ENCODE data around the gene MIGA2.
"Not testable (repeated sequence)": the region's sequence is repeated elsewhere in the genome, so short reads cannot be mapped to it uniquely, and the experiment has no call there.

The MIGA2 gene

GRCh38 chr9:129023036-129023907 lies 13.2 kb upstream of the MIGA2 start:
- no peak overlapping the region for H3K4me3 Mint-ChIP-seq
- no peaks in the 10 kb centered on the region for H3K27me3 Mint-ChIP-seq (ENCODE audit: low read depth)
- H3K36me3 Mint-ChIP-seq (ENCODE audit: low read depth): peaks cover 8% of the 10 kb centered on the region
- no peaks in the 10 kb centered on the region for H3K9me3 Mint-ChIP-seq
- peaks cover 29% of the 10 kb centered on the region for H3K4me1 Mint-ChIP-seq (ENCODE audit: low read depth)
- peak overlapping the region; percentile 42 for H3K27ac Mint-ChIP-seq
- DNase-seq (ENCODE audit: low spot score): no peak

GRCh38 chr9:129023908-129024233 lies 12.6 kb upstream of the MIGA2 start:
- no peak overlapping the region for H3K27ac Mint-ChIP-seq
- no peaks in the 10 kb centered on the region for H3K9me3 Mint-ChIP-seq
- peaks cover 29% of the 10 kb centered on the region for H3K4me1 Mint-ChIP-seq (ENCODE audit: low read depth)
- H3K4me3 Mint-ChIP-seq: no peak overlapping the region
- H3K27me3 Mint-ChIP-seq (ENCODE audit: low read depth): no peaks in the 10 kb centered on the region
- no peak for DNase-seq (ENCODE audit: low spot score)
- H3K36me3 Mint-ChIP-seq (ENCODE audit: low read depth): peaks cover 7% of the 10 kb centered on the region

DNA sequence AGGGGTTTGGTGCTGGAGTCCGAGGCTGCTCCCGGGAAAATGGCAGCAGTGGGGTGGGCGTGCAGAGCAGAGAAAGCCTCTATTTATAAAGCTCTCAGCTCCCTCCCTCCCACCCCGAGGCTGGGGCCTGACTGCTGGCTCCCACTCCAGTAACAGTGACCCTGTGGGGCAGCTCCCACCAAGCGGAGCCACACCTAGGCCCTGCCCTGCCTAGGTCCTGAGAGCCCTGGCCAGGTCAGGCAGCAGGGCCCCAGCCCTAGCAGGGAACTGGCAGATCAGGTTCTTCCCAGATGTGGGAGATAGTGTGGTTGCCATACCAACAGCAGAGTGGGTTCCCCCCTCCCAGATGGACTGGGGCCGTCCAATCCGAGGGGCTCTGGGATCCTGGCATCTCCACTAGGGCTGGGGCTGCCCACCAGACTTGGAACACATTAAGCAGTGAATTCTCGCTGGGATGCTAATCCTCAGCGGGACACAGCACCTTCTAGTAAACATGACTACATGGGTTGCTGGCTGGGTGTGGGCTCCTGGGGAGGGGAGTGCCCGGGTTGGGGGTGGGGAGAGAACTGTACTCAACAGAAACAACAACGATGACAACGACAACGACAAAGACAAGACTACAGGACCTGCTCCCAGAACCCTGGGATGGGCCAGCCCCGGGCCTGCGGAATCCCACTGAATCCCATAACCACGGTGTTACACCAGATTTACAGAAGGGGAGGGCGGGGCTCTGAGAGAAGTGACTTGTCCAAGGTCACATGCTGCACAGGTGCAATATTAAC lies 9.8 kb upstream of the MIGA2 start:
- peak overlapping the region; percentile 93 for H3K4me3 Mint-ChIP-seq
- H3K27ac Mint-ChIP-seq: peak overlapping the region; percentile 31
- H3K9me3 Mint-ChIP-seq: no peaks in the 10 kb centered on the region
- peaks cover 3% of the 10 kb centered on the region for H3K36me3 Mint-ChIP-seq (ENCODE audit: low read depth)
- no peak for DNase-seq (ENCODE audit: low spot score)
- H3K27me3 Mint-ChIP-seq (ENCODE audit: low read depth): no peaks in the 10 kb centered on the region
- peaks cover 29% of the 10 kb centered on the region for H3K4me1 Mint-ChIP-seq (ENCODE audit: low read depth)

DNA sequence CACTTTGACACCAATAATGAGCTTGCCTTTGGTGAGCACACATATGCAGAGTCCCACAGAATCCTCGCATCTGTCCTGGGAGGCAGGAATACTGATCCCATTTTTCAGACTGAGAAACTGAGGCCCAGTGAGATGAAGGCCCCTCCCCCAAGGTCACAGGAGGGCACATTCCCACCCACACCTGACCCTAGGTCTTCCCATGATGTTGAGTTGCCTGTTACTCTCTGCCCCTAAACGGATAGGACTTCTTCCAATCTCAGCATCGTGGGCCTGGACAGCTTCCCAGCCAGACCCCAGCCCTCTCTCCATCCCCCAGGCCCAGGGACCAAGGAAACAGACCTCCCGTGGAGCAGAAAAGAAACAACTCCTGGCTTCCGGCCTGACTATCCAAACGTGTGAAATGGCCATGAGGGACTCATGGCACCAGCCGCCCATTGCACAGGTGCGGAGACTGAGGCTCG lies 9.2 kb upstream of the MIGA2 start:
- no peaks in the 10 kb centered on the region for H3K9me3 Mint-ChIP-seq
- peak overlapping the region; percentile 81 for H3K27ac Mint-ChIP-seq
- H3K27me3 Mint-ChIP-seq (ENCODE audit: low read depth): no peaks in the 10 kb centered on the region
- no peaks in the 10 kb centered on the region for H3K36me3 Mint-ChIP-seq (ENCODE audit: low read depth)
- DNase-seq (ENCODE audit: low spot score): no peak
- peaks cover 25% of the 10 kb centered on the region for H3K4me1 Mint-ChIP-seq (ENCODE audit: low read depth)
- H3K4me3 Mint-ChIP-seq: peak overlapping the region; percentile 93

DNA sequence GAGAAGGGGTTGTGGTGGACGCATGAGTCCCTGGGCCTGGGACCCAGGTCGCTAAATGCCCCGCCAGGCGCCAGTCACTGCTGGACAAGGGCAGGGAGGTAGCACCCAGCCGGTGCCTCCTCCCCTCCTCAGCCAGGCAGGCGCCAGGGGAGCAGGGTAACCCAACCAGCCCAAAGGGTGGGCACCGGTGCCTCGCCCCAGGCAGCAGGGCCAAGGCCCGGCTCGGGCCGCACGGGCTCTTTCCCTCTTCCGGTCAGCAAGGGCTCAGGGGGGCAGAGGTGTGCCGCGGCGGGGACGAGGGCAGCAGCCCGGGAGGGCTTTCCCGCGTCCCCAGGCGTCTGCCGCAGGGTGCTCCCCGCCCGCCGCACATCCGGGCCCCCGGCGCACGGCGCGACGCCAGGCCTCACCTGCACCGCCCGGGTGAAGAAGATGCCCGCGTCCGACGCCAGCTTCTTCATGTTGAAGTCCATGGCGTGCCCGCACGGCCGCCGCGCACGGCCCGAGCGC lies 8.7 kb upstream of the MIGA2 start:
- Mint-ChIP-seq H3K27ac (peak overlapping the region; percentile 81), H3K36me3 (ENCODE audit: low read depth) (no peaks in the 10 kb centered on the region), H3K4me1 (ENCODE audit: low read depth) (peaks cover 25% of the 10 kb centered on the region), H3K9me3 (no peaks in the 10 kb centered on the region), H3K4me3 (peak overlapping the region; percentile 93), H3K27me3 (ENCODE audit: low read depth) (no peaks in the 10 kb centered on the region)
- no peak for DNase-seq (ENCODE audit: low spot score)

DNA sequence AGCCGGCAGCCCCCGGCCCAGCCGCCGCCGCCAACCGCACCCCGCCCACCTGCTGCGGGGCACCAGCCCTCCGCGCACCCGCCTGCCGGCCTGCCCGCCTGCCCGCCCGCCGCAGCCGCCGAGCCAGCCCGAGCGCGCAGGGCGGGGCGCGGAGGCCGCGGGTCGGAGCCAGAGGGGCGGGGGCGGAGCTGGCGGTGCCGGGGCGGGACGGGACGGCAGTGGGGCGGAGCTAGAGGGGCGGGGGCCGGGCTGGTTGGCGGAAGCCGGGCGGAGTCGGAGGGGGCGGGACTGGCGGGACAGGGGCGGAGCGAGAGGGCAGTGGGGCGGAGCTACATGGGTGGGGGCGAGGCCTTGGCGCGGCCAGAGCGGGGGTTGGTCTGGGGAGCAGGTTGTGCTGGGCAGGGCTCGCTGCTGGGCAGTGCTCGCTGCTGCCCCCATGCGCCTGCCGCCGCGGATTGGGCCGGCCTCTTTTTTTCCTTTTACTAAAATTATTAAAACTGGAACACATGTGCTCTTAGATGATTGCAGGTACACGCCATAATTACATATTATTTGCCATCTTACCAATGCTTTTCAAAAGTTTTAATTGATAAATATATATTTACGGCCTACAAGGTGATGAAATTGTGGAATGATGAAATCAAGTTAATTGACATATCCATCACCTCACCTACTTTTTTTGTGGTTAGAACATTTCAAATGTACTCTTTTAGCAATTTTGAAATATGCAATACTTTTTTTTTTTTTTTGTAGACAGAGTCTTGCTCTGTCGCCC lies 8.0 kb upstream of the MIGA2 start, which contains the start of gene SH3GLB2:
TSS of gene SH3GLB2 (minus strand) at position 140 of the 775 bp plus-strand sequence. CDS start 177 bp downstream, outside the sequence.
- H3K4me1 Mint-ChIP-seq (ENCODE audit: low read depth): peaks cover 23% of the 10 kb centered on the region
- no peaks in the 10 kb centered on the region for H3K27me3 Mint-ChIP-seq (ENCODE audit: low read depth)
- peak within 1 kb of the TSS; percentile 81 for H3K27ac Mint-ChIP-seq
- H3K36me3 Mint-ChIP-seq (ENCODE audit: low read depth): no peaks in the 10 kb centered on the region
- no peaks in the 10 kb centered on the region for H3K9me3 Mint-ChIP-seq
- H3K4me3 Mint-ChIP-seq: peak within 1 kb of the TSS; percentile 93
- peak; percentile 89 for DNase-seq (ENCODE audit: low spot score)

DNA sequence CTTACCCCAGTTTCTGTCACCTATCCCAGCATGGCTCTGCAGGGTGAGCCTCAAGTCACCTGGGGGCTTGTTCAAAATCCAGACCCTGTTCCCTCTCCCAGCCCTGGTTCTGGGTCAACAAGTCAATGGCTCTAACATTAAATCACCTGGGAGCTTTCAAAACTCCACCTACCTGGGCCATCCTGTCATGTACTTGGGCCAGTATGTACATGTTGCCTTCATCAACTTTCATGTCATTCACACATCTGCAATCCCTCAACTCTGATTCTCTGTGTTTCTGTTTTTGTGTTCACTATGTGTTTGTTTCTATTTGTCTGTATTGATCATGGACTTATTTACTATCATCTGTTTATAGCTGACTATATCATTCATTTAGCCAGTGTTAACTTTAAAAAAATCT lies 6.2 kb upstream of the MIGA2 start:
- Mint-ChIP-seq H3K4me1 (ENCODE audit: low read depth) (peaks cover 23% of the 10 kb centered on the region), H3K36me3 (ENCODE audit: low read depth) (no peaks in the 10 kb centered on the region), H3K27me3 (ENCODE audit: low read depth) (no peaks in the 10 kb centered on the region), H3K27ac (peak overlapping the region; percentile 55), H3K4me3 (no peak overlapping the region), H3K9me3 (no peaks in the 10 kb centered on the region)
- DNase-seq (ENCODE audit: low spot score): no peak

DNA sequence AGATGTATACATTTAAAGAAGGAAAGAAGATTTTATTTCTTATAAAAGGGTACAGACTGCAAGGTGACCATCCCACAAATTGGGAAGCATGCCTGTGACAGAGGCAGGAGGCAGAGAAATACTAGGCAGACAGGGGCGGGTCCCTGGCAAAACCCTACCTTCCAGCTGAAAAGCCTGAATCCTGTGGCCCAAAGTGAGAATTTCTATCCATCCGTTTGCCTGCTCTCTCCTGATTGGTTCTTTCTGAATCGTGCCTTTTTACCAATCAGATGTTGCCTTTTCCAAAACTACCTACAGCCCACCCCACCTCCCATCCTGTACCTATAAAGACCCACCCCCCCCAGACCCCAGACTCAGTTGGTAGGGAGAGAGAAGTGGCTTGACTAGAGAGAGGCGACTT lies 4.9 kb upstream of the MIGA2 start:
- Mint-ChIP-seq H3K9me3 (no peaks in the 10 kb centered on the region), H3K27me3 (ENCODE audit: low read depth) (no peaks in the 10 kb centered on the region), H3K4me1 (ENCODE audit: low read depth) (peaks cover 20% of the 10 kb centered on the region), H3K36me3 (ENCODE audit: low read depth) (peaks cover 3% of the 10 kb centered on the region), H3K27ac (no peak overlapping the region), H3K4me3 (no peak overlapping the region)
- DNase-seq (ENCODE audit: low spot score): no peak

DNA sequence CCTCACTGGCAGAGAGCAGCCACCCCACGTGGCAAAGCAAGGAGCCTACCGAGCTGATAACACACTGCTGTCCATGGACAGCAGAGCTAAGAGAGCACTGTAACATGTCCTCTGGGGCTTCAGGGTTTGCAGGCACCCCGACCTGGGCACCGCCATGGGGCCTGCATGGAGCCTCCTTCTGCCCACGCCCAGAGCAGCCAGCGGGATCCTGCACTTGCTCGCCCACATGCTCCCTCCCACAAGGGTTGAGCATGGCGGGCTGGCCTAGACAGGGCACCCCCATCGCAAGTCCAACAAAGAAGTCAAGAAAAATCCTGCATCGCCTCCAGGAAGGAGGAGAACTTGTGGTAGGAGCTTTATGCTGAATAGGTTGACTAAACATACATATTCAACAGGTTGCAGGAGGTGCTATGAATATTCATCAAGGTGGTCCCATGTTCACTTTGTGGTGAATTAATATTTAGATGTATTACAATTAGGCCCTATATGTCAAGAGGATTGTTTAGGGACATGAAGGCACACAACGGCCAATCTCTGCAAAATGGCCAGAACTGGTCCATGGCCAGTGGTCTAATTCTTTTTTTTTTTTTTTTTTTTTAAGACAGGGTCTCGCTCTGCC lies 3.8 kb upstream of the MIGA2 start:
- H3K4me1 Mint-ChIP-seq (ENCODE audit: low read depth): peaks cover 17% of the 10 kb centered on the region

DNA sequence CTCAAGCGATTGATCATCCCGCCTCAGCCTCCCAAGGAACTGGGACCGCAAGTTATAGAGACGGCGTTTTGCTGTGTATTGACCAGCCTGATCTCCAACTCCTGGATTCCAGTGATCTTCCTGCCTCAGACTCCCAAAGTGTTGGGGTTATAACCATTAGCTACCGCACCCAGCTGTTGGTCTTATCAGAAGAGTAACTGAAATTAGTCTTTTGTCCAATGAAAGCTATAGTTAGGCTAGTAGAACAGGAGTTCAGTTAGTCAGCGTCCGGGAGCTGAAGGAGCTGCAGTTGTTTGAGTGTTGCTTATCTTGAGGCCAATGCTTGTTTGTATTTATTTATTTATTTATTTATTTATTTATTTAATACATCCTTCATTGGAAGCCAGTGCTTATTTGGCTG lies 3.2 kb upstream of the MIGA2 start:
- DNase-seq (ENCODE audit: low spot score): no peak
- Mint-ChIP-seq H3K9me3 (no peaks in the 10 kb centered on the region), H3K36me3 (ENCODE audit: low read depth) (peaks cover 3% of the 10 kb centered on the region), H3K4me1 (ENCODE audit: low read depth) (peaks cover 22% of the 10 kb centered on the region), H3K4me3 (no peak overlapping the region), H3K27ac (no peak overlapping the region), H3K27me3 (ENCODE audit: low read depth) (no peaks in the 10 kb centered on the region)

More for the DNA sequence above, 3.8 kb upstream of the MIGA2 start:
- Mint-ChIP-seq H3K4me3 (no peak overlapping the region), H3K27me3 (ENCODE audit: low read depth) (no peaks in the 10 kb centered on the region), H3K36me3 (ENCODE audit: low read depth) (peaks cover 3% of the 10 kb centered on the region), H3K27ac (no peak overlapping the region), H3K9me3 (no peaks in the 10 kb centered on the region)
- no peak for DNase-seq (ENCODE audit: low spot score)

- not testable (repeated sequence) for H3K27me3 Mint-ChIP-seq (ENCODE audit: low read depth); DNase-seq (ENCODE audit: low spot score); H3K36me3 Mint-ChIP-seq (ENCODE audit: low read depth); H3K9me3 Mint-ChIP-seq
- H3K4me3 Mint-ChIP-seq: peak overlapping the region; percentile 94
- H3K27ac Mint-ChIP-seq: peak overlapping the region; percentile 79
- H3K4me1 Mint-ChIP-seq (ENCODE audit: low read depth): peaks cover 22% of the 10 kb centered on the region
Measured at GRCh38 chr9:129035838-129036237, 588 bp upstream of the MIGA2 start.

DNA sequence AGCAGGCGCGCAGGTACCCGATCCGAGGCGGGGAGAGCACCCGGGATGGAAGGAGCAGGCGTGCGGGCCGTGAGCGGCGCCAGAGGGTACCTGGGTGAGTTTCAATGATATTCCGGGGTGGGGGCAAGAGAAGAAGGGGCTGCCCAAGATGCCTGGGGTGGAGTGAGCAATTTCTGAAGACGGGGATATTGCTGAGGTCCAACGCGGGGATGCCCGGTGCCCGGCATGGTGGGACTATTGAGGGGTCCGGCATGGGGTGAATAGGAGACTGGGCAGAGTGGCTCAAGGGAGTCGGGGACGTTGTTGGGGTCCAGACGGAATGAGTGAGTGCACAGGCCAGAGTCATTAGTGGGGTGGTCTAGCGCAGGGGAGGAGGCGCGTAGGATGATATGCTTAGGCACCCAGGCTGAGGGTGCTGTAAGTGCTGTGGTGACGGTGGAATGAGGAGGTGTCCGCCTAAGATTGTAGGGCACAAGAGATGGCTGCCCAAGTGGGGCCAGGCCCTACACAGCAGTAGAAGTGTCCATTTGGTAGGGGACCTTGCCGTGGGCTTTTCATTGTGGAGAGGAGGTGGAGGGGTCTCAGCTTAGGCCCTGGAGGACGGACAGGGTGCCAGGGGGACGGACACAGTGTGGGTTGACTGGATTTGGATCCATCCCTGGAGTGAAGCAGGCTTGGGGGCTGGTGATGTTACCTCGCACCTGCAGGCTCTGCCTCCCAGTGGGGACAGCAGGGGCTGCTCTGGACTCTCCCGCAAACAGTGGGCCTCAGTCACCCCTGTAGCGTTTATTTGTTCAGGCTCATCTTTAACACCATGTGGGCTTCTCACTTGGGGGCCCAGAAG lies 719 bp downstream of the MIGA2 start:
- no peak for DNase-seq (ENCODE audit: low spot score)
- Mint-ChIP-seq H3K9me3 (no peaks in the 10 kb centered on the region), H3K27ac (peak overlapping the region; percentile 79), H3K36me3 (ENCODE audit: low read depth) (peaks cover 10% of the 10 kb centered on the region), H3K4me3 (peak overlapping the region; percentile 94), H3K27me3 (ENCODE audit: low read depth) (no peaks in the 10 kb centered on the region), H3K4me1 (ENCODE audit: low read depth) (peaks cover 22% of the 10 kb centered on the region)

GRCh38 chr9:129037767-129038098 lies 1.3 kb downstream of the MIGA2 start:
- Mint-ChIP-seq H3K36me3 (ENCODE audit: low read depth) (peaks cover 13% of the 10 kb centered on the region), H3K27me3 (ENCODE audit: low read depth) (no peaks in the 10 kb centered on the region), H3K4me3 (peak overlapping the region; percentile 94), H3K4me1 (ENCODE audit: low read depth) (peaks cover 22% of the 10 kb centered on the region), H3K27ac (no peak overlapping the region), H3K9me3 (no peaks in the 10 kb centered on the region)
- DNase-seq (ENCODE audit: low spot score): no peak

Measured in T-helper 2 cell treated with Interferon-gamma antibody and Interleukin-4, amounts not matched to agents 5 μg/mL and 100 μg/mL, for 36 hours (primary cell).